ENCODE results near the gene CACHD1.
"Not testable (repeated sequence)": the region's sequence is repeated elsewhere in the genome, so short reads cannot be mapped to it uniquely, and the experiment has no call there.

Gene CACHD1

GRCh38 chr1:64608651-64609048 is 138.7 kb downstream of the CACHD1 start:
- no peak overlapping the region for H3K4me2 ChIP-seq (ENCODE audit: low read length)
- H3K79me2 ChIP-seq (ENCODE audit: low read length): no peaks in the 10 kb centered on the region
- H3K27me3 ChIP-seq (ENCODE audit: low read depth, low read length): no peaks in the 10 kb centered on the region
- H3K4me1 ChIP-seq (ENCODE audit: low read length): no peaks in the 10 kb centered on the region
- no peaks in the 10 kb centered on the region for H3K9me3 ChIP-seq (ENCODE audit: insufficient read depth, low read length)
- no peak overlapping the region for H2AFZ ChIP-seq (ENCODE audit: low read depth, low read length)
- no peaks in the 10 kb centered on the region for H3K36me3 ChIP-seq (replicated peaks; ENCODE audit: low read depth, low read length)
- H3K27ac ChIP-seq (ENCODE audit: low read length): no peak overlapping the region
- TF ChIP-seq EZH2phosphoT487 (IDR thresholded peaks at IDR 0.05; ENCODE audit: low read depth): no peak
- TF ChIP-seq, protein P1, sequence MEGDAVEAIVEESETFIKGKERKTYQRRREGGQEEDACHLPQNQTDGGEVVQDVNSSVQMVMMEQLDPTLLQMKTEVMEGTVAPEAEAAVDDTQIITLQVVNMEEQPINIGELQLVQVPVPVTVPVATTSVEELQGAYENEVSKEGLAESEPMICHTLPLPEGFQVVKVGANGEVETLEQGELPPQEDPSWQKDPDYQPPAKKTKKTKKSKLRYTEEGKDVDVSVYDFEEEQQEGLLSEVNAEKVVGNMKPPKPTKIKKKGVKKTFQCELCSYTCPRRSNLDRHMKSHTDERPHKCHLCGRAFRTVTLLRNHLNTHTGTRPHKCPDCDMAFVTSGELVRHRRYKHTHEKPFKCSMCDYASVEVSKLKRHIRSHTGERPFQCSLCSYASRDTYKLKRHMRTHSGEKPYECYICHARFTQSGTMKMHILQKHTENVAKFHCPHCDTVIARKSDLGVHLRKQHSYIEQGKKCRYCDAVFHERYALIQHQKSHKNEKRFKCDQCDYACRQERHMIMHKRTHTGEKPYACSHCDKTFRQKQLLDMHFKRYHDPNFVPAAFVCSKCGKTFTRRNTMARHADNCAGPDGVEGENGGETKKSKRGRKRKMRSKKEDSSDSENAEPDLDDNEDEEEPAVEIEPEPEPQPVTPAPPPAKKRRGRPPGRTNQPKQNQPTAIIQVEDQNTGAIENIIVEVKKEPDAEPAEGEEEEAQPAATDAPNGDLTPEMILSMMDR (IDR thresholded peaks at IDR 0.05; ENCODE audit: low read depth, low read length): no peak
- H4K20me1 ChIP-seq (ENCODE audit: insufficient read depth, low read length): no peaks in the 10 kb centered on the region
- no peak overlapping the region for H3K9ac ChIP-seq (ENCODE audit: low read length)
- H3K4me3 ChIP-seq (ENCODE audit: low read length): no peak overlapping the region

- H3K27ac ChIP-seq (ENCODE audit: low read length); H3K9me3 ChIP-seq (ENCODE audit: insufficient read depth, low read length); H3K36me3 ChIP-seq (replicated peaks; ENCODE audit: low read depth, low read length); H3K79me2 ChIP-seq (ENCODE audit: low read length); H3K27me3 ChIP-seq (ENCODE audit: low read depth, low read length); H2AFZ ChIP-seq (ENCODE audit: low read depth, low read length); H3K4me1 ChIP-seq (ENCODE audit: low read length); H3K9ac ChIP-seq (ENCODE audit: low read length); H3K4me3 ChIP-seq (ENCODE audit: low read length); H3K4me2 ChIP-seq (ENCODE audit: low read length); H4K20me1 ChIP-seq (ENCODE audit: insufficient read depth, low read length): not testable (repeated sequence)
Observed at GRCh38 chr1:64610950-64611349, 141.0 kb downstream of the CACHD1 start.

DNA sequence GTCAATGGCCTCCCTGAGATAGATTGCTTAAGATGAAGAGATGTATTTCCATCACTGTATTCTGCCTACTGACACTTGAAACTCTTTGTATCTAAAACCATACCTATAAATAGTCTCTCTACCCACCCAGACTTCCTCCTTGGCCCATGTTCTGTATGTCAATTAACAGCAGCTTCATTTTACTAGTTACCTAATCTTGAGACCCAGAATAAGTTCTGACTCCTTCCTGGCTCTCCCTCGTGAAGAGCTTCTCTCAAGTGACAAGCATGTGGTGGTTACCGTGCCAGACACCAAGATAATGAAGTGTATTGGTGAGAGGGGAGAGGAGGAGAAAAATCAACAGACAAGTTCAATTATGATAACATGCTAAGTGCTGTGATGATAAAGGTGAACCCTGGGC is 146.1 kb downstream of the CACHD1 start:
- Histone ChIP-seq H3K4me2 (ENCODE audit: low read length) (no peak overlapping the region), H3K4me3 (ENCODE audit: low read length) (no peak overlapping the region), H4K20me1 (ENCODE audit: insufficient read depth, low read length) (no peaks in the 10 kb centered on the region), H3K9ac (ENCODE audit: low read length) (no peak overlapping the region), H2AFZ (ENCODE audit: low read depth, low read length) (no peak overlapping the region), H3K27ac (ENCODE audit: low read length) (no peak overlapping the region), H3K27me3 (ENCODE audit: low read depth, low read length) (no peaks in the 10 kb centered on the region), H3K79me2 (ENCODE audit: low read length) (no peaks in the 10 kb centered on the region), H3K9me3 (ENCODE audit: insufficient read depth, low read length) (no peaks in the 10 kb centered on the region), H3K4me1 (ENCODE audit: low read length) (peaks cover 9% of the 10 kb centered on the region), H3K36me3 (replicated peaks; ENCODE audit: low read depth, low read length) (no peaks in the 10 kb centered on the region)
- TF ChIP-seq EZH2phosphoT487 (IDR thresholded peaks at IDR 0.05; ENCODE audit: low read depth): no peak
- TF ChIP-seq, protein P1 (IDR thresholded peaks at IDR 0.05; ENCODE audit: low read depth, low read length): no peak

GRCh38 chr1:64623750-64624191 is 153.8 kb downstream of the CACHD1 start:
- Histone ChIP-seq H3K9ac (ENCODE audit: low read length) (no peak overlapping the region), H3K36me3 (replicated peaks; ENCODE audit: low read depth, low read length) (no peaks in the 10 kb centered on the region), H3K9me3 (ENCODE audit: insufficient read depth, low read length) (no peaks in the 10 kb centered on the region), H4K20me1 (ENCODE audit: insufficient read depth, low read length) (no peaks in the 10 kb centered on the region), H2AFZ (ENCODE audit: low read depth, low read length) (no peak overlapping the region), H3K27me3 (ENCODE audit: low read depth, low read length) (no peaks in the 10 kb centered on the region), H3K4me3 (ENCODE audit: low read length) (no peak overlapping the region), H3K27ac (ENCODE audit: low read length) (no peak overlapping the region), H3K79me2 (ENCODE audit: low read length) (no peaks in the 10 kb centered on the region), H3K4me1 (ENCODE audit: low read length) (peaks cover 7% of the 10 kb centered on the region), H3K4me2 (ENCODE audit: low read length) (no peak overlapping the region)
- TF ChIP-seq, protein P1 (IDR thresholded peaks at IDR 0.05; ENCODE audit: low read depth, low read length): no peak
- TF ChIP-seq EZH2phosphoT487 (IDR thresholded peaks at IDR 0.05; ENCODE audit: low read depth): no peak

DNA sequence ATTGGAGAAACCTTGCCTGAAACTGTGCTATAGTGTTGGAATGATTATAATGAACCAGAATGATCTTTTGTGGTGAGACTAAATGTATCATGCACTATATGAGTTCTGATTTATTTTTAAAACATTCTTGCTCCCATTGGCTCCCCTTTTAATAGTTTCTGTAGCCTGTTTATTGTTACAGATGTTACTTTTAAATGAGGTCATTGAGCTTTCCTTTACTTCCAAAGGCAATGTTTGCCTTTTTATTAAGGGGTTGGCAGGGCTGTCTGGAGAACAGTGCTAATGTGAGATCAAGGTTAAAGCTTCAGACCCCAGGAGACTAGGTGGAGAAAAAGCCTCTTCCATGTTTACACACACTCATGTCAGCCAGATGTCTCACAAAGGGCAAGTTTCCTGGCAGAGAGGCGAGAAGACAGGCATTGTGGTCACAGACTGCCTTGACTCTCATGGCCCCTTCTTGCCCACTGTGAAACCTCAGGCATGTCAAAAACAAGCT is 154.3 kb downstream of the CACHD1 start:
- Histone ChIP-seq H4K20me1 (ENCODE audit: insufficient read depth, low read length) (no peaks in the 10 kb centered on the region), H3K36me3 (replicated peaks; ENCODE audit: low read depth, low read length) (no peaks in the 10 kb centered on the region), H3K79me2 (ENCODE audit: low read length) (no peaks in the 10 kb centered on the region), H3K9me3 (ENCODE audit: insufficient read depth, low read length) (no peaks in the 10 kb centered on the region), H3K4me3 (ENCODE audit: low read length) (no peak overlapping the region), H3K4me2 (ENCODE audit: low read length) (no peak overlapping the region), H3K27ac (ENCODE audit: low read length) (no peak overlapping the region), H3K27me3 (ENCODE audit: low read depth, low read length) (no peaks in the 10 kb centered on the region), H3K9ac (ENCODE audit: low read length) (no peak overlapping the region), H3K4me1 (ENCODE audit: low read length) (peaks cover 2% of the 10 kb centered on the region), H2AFZ (ENCODE audit: low read depth, low read length) (no peak overlapping the region)
- no peak for TF ChIP-seq EZH2phosphoT487 (IDR thresholded peaks at IDR 0.05; ENCODE audit: low read depth)
- TF ChIP-seq, protein P1 (IDR thresholded peaks at IDR 0.05; ENCODE audit: low read depth, low read length): no peak
